Activated naive CD8-positive, alpha-beta T cell treated with anti-CD3 and anti-CD28 coated beads, Interleukin-2, amount 50 U/mL, for 24 hours (primary cell): ENCODE results near the gene GAGE12J.
"Not testable (repeated sequence)": the region's sequence is repeated elsewhere in the genome, so short reads cannot be mapped to it uniquely, and the experiment has no call there.

ENCODE experiments used
- ATAC-seq: fragments of 150-1000 bp; cut with Tn5 transposase; one replicate; pipeline ENCODE4 v1.10.0; 2021
- DNase-seq: peaks from one replicate; pipeline ENCODE4 v3.0.0; 2021
- H3K27ac Mint-ChIP-seq: one replicate; pipeline ENCODE4 v1.8.0; 2021; ENCODE audit warnings: mild to moderate bottlenecking, mixed read lengths
- H3K27me3 Mint-ChIP-seq: one replicate; pipeline ENCODE4 v1.8.0; 2021; ENCODE audit warnings: mixed read lengths
- H3K36me3 Mint-ChIP-seq: one replicate; pipeline ENCODE4 v1.8.0; 2021; ENCODE audit warnings: low read depth, mixed read lengths
- H3K4me1 Mint-ChIP-seq: one replicate; pipeline ENCODE4 v1.8.0; 2021; ENCODE audit warnings: mixed read lengths
- H3K4me3 Mint-ChIP-seq: one replicate; pipeline ENCODE4 v1.8.0; 2021; ENCODE audit warnings: mild to moderate bottlenecking, moderate library complexity, mixed read lengths
- H3K9me3 Mint-ChIP-seq: one replicate; pipeline ENCODE4 v1.8.0; 2021; ENCODE audit warnings: mixed read lengths

GAGE12J gene

DNA sequence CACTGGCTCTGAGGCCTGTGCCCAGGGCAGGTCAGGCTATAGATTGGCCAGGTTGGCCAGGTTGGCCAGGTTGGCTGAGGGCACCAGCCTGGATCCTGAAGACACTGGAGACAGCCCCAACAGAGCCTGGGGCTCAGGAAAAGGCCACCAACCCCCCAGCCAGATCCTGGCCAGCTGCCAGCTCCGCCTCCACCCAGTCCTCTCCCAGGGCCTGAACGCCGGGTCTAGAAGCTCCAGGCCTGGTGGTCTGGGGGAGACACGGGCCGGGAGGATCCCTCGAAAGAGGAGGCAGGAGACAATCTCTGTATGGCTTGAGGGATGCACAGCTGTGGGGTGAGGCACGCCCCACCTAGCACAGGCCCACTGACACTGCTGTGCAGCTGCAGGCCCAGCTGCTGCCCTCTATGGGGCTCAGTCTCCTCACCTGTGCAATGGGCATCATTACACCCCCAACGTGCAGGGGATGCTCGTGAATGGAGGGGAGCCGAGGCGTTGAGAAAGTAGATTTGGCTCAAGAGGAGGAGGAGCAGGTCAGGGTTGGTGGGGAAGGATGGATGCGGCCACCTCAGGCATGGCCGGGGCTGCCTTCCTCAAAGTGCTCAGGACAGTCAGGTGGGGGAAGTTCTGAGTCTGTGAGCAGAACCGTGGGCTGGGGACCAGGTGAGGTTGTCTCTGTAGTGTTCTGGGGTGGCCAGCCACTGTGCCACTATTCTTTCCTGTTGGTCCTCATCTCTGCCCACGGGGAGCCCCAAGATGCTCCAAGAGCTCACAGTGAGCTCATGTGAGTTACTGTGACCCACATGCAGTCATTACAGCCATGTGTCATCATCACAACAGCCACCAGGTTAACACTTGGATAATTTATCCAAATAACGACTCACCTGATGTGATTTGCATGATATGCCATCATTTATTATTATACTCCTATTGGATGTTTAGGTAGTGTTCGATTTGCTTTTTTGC is 29.2 kb upstream of the GAGE12J start:
- no peak for ATAC-seq
- H3K27ac Mint-ChIP-seq = no peak overlapping the region
- no peak overlapping the region for H3K4me3 Mint-ChIP-seq
- H3K4me1 Mint-ChIP-seq = peaks cover 24% of the 10 kb centered on the region
- H3K36me3 Mint-ChIP-seq = no peaks in the 10 kb centered on the region
- no peaks in the 10 kb centered on the region for H3K27me3 Mint-ChIP-seq
- no peak for DNase-seq
- no peaks in the 10 kb centered on the region for H3K9me3 Mint-ChIP-seq

- H3K27ac Mint-ChIP-seq, H3K4me1 Mint-ChIP-seq, DNase-seq, ATAC-seq, H3K4me3 Mint-ChIP-seq, H3K36me3 Mint-ChIP-seq, H3K27me3 Mint-ChIP-seq, H3K9me3 Mint-ChIP-seq: not testable (repeated sequence)
These were observed 22.5 kb upstream of the GAGE12J start for GRCh38 chrX:49299293-49299692.

DNA sequence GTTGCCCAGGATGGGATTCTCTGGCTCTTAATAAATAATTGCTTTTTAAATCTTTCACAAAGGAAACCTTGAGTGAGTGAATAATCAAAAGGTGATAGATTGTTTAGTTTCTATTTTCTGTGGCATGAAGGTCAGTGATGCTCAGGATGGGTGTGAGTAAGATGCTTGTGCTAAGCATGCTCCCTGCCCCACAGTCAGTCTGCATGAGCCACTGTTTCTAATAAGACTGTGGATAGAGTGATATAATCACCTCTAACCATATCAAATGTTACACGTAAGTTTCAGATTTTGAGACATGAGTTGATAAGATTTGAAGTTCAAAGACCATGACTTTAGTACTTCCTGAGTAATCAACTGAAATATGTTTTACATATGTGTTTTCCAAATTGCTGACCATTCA is 21.1 kb upstream of the GAGE12J start:
- Mint-ChIP-seq H3K4me1 (no peaks in the 10 kb centered on the region), H3K27me3 (no peaks in the 10 kb centered on the region), H3K27ac (no peak overlapping the region), H3K36me3 (no peaks in the 10 kb centered on the region), H3K9me3 (no peaks in the 10 kb centered on the region), H3K4me3 (no peak overlapping the region)
- no peak for DNase-seq
- ATAC-seq = peak; percentile 36

GRCh38 chrX:49303346-49303745 is 18.5 kb upstream of the GAGE12J start, which contains the start of gene GAGE10:
GAGE10 (plus strand) TSS chrX:49303646; CDS start chrX:49304860, 1,214 bp downstream.
- H3K27me3 Mint-ChIP-seq = no peaks in the 10 kb centered on the region
- no peaks in the 10 kb centered on the region for H3K36me3 Mint-ChIP-seq
- H3K27ac Mint-ChIP-seq = no peak within 1 kb of the TSS
- H3K9me3 Mint-ChIP-seq = no peaks in the 10 kb centered on the region
- DNase-seq (no peak), ATAC-seq (no peak)
- no peaks in the 10 kb centered on the region for H3K4me1 Mint-ChIP-seq
- H3K4me3 Mint-ChIP-seq = no peak within 1 kb of the TSS

DNA sequence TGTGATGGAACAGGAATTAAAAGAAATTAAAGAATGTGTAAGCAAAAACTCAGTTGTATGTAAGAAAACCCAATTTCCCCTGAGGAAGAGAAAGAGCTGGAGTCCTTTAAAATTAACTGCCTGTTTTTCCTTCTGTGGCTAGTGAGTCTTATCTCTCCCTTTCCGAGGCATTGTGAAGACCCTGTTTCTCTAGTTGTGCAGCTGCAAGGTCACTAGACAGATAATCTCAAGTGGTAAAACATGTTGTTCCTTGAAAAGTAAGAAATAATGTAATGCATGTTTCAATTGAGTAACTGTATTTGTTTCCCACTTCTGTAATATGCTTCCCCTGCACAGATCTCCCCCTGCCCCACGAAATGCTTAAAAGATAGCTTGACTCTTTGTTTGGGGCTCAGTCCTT is 14.1 kb upstream of the GAGE12J start:
- not testable (repeated sequence) for H3K36me3 Mint-ChIP-seq, H3K9me3 Mint-ChIP-seq, H3K4me3 Mint-ChIP-seq, ATAC-seq, DNase-seq, H3K27ac Mint-ChIP-seq, H3K27me3 Mint-ChIP-seq
- H3K4me1 Mint-ChIP-seq = peaks cover 18% of the 10 kb centered on the region

DNA sequence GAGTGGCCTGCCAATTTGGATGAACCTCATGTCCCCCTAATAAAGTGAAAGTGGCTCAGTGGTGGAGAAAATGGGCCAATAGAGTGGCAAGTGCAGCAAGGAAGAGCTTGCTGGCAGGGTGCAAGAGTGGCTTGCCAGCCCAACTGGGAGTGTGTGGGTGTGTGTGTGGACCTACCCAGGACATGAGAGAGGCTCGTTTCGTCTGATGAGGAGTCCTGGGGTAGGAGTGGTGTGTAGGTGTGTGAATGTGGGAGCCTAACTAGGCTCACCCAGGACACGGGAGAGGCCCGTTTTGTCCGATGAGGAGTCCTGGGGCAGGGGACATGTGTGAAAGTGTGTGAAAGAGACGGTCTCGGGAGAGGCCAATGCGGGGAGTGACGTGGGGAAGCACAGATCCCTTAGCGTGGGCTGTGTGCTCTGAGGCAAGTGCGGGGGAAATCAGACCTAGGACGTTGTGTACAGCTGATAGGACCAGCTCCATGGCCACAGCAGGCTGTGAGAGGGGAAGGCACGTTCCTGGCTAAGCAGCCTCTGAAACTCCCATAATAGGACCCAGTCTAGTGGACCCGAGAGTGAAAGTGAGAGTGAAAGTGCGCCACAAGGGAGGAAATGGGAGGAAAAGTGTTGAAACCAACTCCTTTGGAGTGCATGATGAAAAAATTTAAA is 13.1 kb upstream of the GAGE12J start:
- no peaks in the 10 kb centered on the region for H3K36me3 Mint-ChIP-seq
- DNase-seq = peak; percentile 29
- peak overlapping the region; percentile 78 for H3K4me3 Mint-ChIP-seq
- H3K27ac Mint-ChIP-seq = peak overlapping the region; percentile 91
- peaks cover 18% of the 10 kb centered on the region for H3K4me1 Mint-ChIP-seq
- peak; percentile 77 for ATAC-seq
- no peaks in the 10 kb centered on the region for H3K9me3 Mint-ChIP-seq
- H3K27me3 Mint-ChIP-seq = no peaks in the 10 kb centered on the region

DNA sequence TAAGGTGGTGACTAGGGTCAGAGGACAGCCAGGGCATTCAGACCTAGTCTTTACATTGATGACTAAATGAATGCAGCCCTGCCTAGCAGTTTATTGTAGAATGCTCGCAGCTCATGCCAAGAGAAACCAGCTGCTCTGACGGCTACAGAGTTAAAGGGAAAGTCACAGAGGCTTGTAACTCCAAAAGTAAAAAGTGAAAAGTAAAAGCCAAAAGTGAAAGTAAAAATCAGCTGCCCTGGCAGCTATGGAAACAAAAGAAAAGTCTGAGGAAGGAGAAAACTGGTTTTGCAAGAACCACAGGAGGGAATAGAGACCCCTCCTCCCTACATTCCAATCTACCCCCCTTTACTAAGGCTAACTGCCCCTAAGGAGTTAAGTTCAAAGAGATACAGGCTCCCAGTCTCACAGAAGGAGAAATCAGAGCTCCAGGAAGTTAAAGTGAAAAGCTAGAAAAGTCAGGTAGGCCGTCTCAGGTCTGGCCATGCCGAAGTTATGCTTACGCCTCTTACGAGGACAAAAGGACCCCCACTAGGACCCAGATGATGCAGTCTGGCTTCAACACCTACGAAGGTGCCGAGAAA is 12.3 kb upstream of the GAGE12J start:
- H3K4me3 Mint-ChIP-seq = peak overlapping the region; percentile 78
- ATAC-seq (peak; percentile 43), DNase-seq (no peak)
- peaks cover 18% of the 10 kb centered on the region for H3K4me1 Mint-ChIP-seq
- no peaks in the 10 kb centered on the region for H3K27me3 Mint-ChIP-seq
- peak overlapping the region; percentile 91 for H3K27ac Mint-ChIP-seq
- no peaks in the 10 kb centered on the region for H3K36me3 Mint-ChIP-seq
- H3K9me3 Mint-ChIP-seq = no peaks in the 10 kb centered on the region

DNA sequence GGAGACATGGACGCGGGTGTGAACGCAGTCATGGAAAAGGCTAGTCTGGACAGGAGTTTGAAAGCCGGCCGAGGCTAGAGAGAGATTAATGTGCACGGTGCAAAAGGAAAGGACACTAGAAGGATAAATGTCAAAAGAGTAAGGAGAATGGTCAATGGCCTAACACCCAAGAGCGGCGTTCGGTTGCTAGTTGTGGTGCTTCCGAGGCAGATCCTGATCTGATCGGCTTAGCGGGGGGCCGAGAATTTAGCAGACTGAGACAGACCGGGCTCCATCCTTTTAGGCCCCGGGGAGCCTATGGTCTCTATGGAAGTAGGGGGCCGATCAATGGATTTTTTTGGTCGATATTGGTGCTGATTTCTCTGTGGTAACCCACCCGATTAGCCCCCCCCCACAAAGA is 11.5 kb upstream of the GAGE12J start:
- ATAC-seq (no peak), DNase-seq (no peak)
- Mint-ChIP-seq H3K36me3 (no peaks in the 10 kb centered on the region), H3K27me3 (no peaks in the 10 kb centered on the region), H3K27ac (no peak overlapping the region), H3K4me1 (peaks cover 18% of the 10 kb centered on the region), H3K9me3 (no peaks in the 10 kb centered on the region), H3K4me3 (no peak overlapping the region)

GRCh38 chrX:49312176-49312575 is 9.7 kb upstream of the GAGE12J start:
- Mint-ChIP-seq H3K4me3 (no peak overlapping the region), H3K27ac (no peak overlapping the region), H3K4me1 (peaks cover 18% of the 10 kb centered on the region), H3K27me3 (no peaks in the 10 kb centered on the region), H3K9me3 (no peaks in the 10 kb centered on the region), H3K36me3 (no peaks in the 10 kb centered on the region)
- no peak for DNase-seq
- no peak for ATAC-seq

GRCh38 chrX:49316085-49316484 is 5.8 kb upstream of the GAGE12J start:
- DNase-seq (no peak), ATAC-seq (no peak)
- H3K36me3 Mint-ChIP-seq = no peaks in the 10 kb centered on the region
- no peaks in the 10 kb centered on the region for H3K27me3 Mint-ChIP-seq
- H3K4me3 Mint-ChIP-seq = no peak overlapping the region
- H3K4me1 Mint-ChIP-seq = no peaks in the 10 kb centered on the region
- no peaks in the 10 kb centered on the region for H3K9me3 Mint-ChIP-seq
- H3K27ac Mint-ChIP-seq = no peak overlapping the region

GRCh38 chrX:49322266-49322665 is 429 bp downstream of the GAGE12J start:
- not testable (repeated sequence) for H3K27ac Mint-ChIP-seq, H3K9me3 Mint-ChIP-seq, H3K27me3 Mint-ChIP-seq, H3K4me1 Mint-ChIP-seq, H3K4me3 Mint-ChIP-seq, H3K36me3 Mint-ChIP-seq, DNase-seq, ATAC-seq

GRCh38 chrX:49323735-49324134 is 1.9 kb downstream of the GAGE12J start:
- not testable (repeated sequence) for H3K27ac Mint-ChIP-seq, ATAC-seq, H3K4me3 Mint-ChIP-seq, H3K27me3 Mint-ChIP-seq, H3K36me3 Mint-ChIP-seq, DNase-seq, H3K9me3 Mint-ChIP-seq, H3K4me1 Mint-ChIP-seq

DNA sequence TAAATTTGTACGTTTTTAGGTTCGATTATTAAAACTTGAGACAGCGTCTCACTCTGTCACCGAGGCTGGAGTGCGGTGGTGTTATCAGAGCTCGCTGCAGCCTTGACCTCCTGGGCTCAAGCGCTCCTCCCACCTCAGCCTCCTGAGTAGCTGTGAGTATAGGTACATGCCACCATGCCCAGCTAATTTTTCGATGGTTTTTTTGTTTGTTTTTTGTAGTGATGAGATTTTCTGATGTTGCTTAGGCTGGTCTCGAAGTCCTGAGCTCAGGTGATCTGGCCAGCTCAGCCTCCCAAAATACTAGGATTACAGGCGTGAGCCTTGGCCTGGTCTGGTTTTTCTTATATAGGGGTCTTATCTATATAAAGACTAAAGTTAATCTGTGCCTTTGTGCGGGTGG is 8.6 kb downstream of the GAGE12J start:
- ATAC-seq, H3K9me3 Mint-ChIP-seq, H3K36me3 Mint-ChIP-seq, H3K27me3 Mint-ChIP-seq, H3K27ac Mint-ChIP-seq, H3K4me1 Mint-ChIP-seq, DNase-seq, H3K4me3 Mint-ChIP-seq: not testable (repeated sequence)

GRCh38 chrX:49331282-49331681 is 9.4 kb downstream of the GAGE12J start, which contains the start of gene GAGE13:
GAGE13 (plus strand) TSS chrX:49331582; CDS start chrX:49332738, 1,156 bp downstream.
- not testable (repeated sequence) for H3K36me3 Mint-ChIP-seq, H3K27ac Mint-ChIP-seq, H3K4me3 Mint-ChIP-seq, H3K9me3 Mint-ChIP-seq, H3K4me1 Mint-ChIP-seq, H3K27me3 Mint-ChIP-seq, DNase-seq, ATAC-seq

- not testable (repeated sequence) for H3K27ac Mint-ChIP-seq, H3K4me3 Mint-ChIP-seq, H3K36me3 Mint-ChIP-seq, H3K9me3 Mint-ChIP-seq, DNase-seq, H3K27me3 Mint-ChIP-seq, H3K4me1 Mint-ChIP-seq, ATAC-seq
These were observed 10.0 kb downstream of the GAGE12J start for GRCh38 chrX:49331841-49332240.
